CD4-positive, alpha-beta T cell treated with Interleukin-15 for 4 hours (primary cell): ENCODE results near the gene TRAM2.

Source experiments
- DNase-seq: peaks from one replicate; pipeline ENCODE4 v3.0.0-alpha.2; 2020; ENCODE audit warnings: low spot score

The TRAM2 gene

DNA sequence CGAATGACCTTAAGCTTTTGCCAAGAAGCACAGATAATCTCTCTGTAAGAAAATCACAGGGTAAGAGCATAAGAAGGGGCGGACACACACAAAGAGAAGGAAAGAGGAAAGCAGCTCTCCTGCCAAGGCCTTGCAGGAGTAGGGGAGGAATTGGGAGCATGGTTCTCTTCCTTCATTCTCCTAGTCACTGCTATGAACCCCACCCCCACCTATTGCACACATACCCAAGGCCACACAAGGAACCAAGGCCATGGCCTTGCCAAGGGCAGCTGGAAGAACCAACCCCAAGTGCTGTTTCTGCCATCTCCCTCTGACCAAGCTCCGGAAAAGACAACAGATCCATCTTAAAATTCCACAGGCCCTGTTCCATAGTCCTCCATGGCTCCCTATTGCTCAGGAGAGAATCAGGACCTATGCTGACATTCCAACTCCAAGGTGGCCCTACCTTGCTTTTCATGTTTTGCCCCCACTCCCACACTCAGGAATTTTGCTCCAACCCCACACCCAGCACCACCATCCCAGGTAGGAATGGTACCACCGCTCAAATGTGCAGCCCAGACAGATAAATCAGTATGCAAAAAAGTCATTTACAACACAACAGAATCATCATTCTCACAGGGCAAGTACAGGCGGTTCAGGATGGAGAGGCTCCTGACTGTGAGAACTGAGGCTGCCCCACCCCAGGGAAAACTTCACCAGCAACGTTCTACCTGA lies 31.3 kb downstream of the TRAM2 start:
- DNase-seq: no peak

DNA sequence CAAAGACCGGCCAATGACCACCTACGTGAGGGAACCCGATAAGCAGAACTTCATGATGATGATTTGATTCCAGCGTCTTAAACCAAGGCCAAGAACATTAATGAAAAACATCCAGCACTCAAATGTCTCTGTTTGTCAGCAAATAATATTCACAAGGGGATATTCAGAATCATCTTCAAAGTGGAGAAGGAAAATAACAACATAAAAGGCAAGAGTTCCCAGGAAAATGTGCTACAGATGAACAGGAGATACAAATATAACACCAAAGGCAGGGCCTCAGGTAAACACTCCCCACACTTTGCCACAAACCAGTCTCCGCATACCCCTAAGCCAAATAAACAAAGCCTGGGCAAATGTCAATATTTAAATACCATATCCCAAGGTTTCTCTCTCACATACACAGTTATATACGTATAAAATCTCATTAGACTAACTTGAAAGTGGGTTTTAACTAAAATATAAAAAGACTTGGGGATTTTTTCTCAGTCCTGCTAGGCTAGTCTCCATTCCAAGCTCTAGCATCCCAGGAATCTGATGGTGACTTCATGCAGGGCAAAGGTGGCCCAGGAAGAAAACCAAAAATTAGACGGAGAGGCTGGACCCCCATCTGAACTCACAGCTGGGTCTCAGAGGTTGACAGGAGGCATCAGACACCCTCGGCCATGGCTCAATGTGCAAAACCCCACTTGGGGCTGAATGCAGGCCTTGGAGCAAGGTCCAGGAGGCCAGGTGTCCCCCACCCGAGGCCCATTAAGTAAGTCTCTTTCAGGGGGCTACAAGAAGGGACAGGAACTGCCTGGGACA lies 32.1 kb downstream of the TRAM2 start:
- DNase-seq: no peak

DNA sequence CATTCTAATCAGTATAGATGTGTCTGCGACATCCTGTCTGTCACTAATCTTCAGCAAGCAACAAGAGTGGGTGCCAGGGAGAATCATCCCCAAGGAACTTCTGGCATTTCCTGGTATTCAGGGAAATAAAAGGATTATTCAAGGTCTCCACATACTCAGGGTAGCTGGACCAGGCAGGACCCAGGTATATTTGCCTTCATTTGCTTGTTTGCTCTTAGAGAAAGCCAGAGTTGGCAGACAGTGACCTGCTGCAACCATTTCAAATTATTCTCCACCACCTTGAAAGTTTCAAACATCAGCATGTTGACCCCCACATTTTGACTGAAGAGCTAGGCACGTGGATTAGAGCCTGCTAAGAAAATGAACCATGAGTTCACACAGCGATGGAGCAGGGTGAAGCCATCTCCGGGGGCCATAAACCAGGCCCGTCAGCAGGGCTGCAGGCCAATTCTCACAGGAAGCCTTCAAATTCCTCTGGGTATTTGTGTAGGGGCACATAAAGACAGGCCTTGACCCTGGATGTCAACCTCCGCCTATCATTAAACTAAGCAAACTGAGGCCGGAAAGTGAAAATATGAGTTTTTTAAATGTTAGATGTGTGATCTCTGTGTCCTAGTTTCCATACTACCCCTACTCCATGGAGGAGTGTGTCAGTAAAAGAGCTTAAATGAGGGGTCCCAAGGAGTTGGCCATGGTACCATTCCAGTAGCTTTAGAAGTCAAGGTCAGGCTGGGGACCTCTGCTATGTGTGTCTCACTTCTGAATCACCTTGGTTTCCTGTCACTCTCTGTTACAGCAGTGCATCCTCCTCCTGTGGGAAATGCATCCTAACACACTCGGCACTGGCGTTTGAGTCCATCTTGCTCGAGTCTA lies 32.9 kb downstream of the TRAM2 start:
- DNase-seq: no peak

DNA sequence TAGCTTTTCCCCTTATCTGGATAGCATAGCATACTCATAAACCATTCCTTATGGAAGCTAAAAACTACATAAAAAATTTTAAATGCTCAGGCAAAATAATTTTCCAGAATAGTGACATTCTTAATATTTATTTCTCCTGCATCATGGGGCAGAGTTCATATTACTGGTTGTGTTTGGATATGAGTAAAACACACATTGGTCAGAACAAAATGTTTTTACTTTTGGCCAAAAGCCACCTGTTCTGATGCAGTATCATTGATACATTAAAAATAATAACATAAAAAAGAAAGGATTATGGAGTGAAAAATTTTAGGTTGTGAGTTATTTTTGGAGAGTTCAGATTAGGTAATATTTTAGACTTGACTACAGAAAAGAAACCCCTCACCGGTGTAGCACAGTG lies 33.6 kb downstream of the TRAM2 start:
- no peak for DNase-seq

DNA sequence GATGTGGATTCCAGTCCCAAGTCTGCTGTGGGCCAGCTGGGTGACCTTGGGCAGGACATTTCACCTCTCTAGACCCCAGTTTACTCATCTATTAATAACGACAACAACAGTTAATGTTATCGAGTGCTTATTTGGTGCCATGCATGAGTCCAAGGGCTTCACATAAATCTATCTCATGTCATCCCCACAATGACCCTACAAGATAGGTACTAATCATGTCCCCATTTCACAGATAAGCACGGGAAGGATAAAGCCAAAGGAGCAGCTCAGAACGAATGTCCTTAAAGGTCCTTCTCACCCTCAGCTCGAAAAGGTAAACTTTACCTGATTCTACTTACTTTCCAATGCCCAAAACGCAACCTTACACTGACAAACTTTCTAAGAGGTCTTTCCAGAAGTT lies 35.7 kb downstream of the TRAM2 start:
- DNase-seq: no peak

DNA sequence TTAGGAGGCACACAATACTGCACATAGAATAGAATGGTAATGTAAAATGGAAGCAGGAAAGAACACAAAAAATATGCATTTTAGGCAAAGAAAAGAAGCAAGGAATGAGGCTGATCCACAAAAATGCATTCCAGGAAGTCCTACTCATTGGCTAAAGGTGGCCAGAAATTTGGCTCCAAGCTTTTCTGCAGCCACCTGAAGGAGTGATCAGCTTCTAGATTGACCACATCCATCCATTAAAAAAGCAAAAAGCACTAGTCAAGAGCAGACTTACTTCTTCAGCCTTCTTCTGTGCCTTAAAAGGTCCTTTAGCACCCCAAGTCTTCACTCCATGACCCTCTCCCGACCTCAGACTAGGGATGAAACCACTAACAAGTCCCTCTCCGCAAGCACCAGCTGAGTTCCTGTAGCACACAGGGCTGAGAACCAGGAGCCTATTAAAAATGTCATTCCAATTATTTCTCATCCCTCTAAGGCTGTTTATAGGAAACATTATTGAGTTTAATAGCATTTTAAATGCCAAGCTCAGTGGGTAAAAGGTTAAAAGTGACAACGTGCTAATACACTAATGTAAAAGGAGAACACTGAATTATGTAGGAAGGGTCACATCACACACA lies 36.5 kb downstream of the TRAM2 start:
- DNase-seq: no peak

DNA sequence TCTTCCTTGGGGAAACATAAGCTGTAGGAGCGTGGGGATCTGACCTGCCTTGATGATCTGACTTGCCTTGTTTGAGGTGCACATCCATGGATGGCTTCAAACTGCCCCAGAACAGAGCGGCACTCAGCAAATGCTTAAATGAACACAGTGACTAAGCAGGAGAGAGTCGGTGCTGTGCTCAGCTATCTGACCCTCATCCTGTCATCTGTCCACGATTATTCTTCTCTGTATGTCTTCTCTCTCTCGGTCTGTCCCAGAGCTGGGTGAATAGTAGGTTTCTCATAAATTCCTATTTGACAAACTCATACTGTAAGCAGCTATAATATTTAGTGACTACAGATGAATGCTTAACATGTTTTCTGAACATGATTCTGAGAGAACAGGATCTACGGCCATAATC lies 37.3 kb downstream of the TRAM2 start:
- no peak for DNase-seq

DNA sequence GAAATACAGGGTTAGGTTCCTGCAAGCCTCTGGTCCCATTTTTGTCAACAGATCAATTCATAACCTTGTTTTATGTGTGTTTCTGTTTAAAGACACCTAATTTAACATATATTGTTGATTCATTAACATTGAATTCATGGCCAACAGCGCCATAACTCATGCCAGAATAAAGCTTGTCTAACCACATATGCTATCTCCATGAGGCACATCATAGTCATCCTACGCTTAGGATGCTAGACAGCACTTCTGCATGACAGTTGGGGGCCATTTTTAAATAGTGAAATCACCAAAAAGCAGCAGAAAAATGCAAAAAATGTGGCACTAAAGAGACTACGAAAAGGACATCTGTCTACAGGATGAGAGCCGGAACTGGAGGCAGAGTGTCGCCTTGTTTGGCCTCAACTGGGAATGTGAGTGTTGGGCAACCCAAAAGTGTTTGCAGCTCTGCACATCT lies 37.9 kb downstream of the TRAM2 start:
- no peak for DNase-seq

DNA sequence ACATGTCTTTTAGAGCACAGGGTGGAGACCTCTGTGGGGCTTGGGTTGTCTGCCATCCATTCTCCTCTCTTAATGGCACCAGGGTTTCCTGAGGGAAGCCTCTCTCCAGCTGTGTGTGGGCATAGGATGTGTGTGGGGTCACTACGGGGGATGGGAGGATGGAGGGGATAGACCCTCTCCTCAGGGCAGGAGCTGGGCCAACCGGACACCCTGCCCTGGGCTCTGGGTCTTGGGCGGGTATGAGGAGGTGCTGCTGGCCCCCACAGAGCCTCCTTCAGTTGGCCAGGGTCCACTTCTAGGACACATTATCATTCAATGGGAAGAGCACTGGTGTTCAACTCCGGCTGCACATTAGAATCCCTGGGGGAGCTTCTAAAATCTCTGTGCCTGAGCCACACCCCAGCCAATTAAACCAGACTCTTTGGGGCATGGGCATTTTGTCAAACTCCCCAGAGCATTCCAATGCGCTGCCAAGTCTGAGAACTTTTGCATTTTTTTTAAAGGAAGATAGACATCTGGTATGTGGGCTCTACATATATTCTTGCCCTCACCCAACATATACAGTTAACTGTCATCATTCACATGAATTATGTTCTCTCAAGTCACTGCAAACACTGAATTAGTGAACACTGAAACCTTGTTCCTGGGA lies 38.5 kb downstream of the TRAM2 start:
- no peak for DNase-seq

DNA sequence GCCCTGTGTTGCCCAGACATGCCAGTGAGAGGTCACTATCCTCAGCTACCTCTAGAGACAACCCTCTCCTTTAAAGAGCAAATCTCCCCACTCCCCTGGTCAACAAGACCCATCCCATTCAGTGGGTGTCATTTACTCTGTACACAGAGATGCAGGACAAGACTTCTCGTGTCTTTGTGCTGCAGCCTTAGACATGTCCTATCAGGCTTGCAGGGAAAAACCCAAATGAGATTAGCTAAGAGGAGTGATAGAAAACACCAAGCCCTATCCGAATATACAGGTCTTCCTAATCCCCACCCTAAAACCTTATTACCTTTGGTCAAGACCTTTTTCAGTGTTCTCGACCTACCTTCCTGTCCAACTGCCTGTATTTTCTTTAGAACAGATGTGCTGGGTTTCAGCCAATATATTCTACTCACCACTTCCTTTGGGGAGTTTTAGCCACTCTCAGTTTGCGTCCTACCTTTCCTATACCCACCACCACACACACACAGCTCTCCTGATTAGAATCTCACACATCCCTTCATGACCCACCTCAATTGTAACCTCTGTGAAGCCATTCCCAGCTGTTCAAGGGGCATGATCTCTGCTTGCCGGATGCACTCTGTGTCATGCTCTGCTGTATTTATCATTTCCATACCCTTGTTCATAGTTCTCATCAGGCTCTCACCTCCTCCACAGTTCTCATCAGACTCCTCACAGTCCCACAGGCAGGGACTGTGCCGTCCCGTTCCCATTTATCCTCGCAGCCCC lies 39.7 kb downstream of the TRAM2 start:
- no peak for DNase-seq

DNA sequence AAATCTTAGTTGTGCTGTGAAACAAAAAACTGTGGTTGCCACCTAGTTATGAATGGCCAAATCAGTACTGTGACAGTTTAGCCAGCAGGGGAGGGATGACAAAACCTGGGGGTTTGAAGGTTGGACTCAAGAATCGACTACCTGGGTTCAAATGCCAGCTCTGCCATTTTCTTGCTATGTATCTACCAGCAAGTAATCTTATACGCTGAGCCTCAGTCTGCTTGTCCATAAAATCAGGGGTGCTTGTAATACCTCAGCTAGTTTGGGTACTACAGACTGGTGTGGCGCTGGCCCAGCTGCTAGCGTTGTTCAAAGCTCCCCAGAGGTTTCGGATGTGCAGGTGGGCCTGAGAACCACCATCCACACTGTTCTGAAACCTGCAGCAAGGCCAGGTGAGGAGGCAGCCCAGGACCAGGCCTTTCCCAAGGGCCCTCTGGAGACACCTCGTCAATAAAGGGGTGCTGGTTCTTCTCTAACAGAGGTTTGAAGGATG lies 40.4 kb downstream of the TRAM2 start:
- DNase-seq: no peak

DNA sequence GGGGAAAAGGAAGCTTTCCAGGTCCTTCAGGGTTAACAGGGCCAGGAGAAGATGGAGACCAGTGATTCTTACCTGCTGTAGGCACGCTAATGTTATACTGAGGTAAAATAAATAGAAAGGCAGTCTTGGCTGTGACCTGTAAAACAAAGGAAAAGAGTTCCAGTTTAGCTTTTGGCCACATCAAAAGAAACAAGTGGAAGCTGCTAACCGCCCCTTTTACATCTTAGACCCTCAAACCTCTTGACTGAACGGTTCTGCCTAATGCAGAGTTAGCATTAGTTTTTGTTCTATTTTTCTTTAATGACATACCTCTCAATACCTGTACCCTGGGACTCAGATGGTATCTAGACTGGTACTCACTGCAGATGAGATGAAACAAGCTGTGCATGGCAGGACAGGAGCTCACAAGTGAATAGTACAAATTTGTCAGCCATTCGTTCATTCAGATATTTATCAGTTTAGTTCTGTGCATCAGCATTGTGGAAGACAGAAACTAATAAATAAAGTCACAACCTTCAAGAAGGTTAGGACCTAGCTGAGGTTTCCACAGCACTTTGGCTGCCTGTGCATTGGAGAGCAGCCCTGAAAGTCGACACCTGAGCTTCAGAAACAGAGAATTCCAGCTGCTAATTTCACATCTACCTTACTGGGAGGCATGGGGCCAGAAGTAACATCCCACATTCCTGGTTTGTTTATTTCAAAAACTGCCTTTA lies 41.0 kb downstream of the TRAM2 start:
- DNase-seq: no peak

DNA sequence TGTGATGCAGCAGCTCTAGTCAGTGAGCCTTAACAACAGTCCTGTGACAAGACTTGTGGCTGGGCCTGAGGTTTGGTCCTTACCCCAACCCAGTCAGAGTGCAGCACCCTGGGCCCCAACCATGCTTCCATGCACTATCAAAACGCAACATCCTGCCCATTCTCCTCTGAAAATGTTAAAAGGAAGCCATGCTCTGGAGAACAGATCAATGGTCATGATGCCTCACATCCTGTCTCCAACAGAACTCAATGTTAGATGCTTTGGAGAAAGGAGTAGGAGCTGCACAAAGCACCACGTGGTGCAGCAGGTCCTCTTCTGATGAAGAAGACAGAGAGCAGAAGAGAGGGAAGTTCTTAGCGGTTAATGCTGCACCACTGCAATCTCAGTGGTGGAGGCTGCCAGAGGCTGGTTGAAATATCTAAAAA lies 41.9 kb downstream of the TRAM2 start:
- no peak for DNase-seq

DNA sequence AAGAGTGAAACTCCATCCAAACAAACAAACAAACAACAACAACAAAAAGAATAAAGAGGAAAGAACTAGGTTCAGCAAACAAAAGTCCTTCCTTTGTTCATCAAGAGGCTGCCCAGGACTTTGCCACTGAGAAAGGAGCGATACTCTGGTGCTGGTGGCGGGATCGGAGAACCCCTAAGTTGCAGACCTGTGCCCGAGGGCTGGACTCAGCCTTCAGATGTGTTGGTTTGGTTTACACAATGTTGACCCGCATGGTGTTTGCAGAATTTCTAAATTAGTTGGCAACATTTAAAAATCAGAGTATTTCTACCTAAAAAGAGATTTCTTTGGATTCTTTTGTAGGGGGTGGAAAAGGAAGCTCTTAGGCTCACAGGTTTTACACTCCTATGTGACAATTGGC lies 42.5 kb downstream of the TRAM2 start:
- no peak for DNase-seq

DNA sequence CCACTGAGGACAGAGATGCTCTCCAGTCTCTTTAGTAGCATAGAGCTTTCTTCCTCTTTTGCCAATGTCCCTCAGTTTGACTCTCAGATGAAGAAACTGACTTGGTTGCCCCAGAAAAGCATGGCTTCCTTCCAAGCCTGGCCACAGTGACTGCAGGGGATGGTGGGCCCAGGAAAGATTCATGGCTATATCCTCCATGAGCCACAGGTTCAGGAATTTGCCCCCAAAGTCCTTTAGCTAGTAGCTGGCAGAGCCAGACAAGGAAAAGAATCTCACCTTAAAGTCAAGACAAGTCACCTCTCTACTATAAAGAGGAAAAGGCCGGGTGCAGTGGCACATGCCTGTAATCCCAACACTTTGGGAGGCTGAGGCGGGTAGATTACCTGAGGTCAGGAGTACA lies 43.4 kb downstream of the TRAM2 start:
- no peak for DNase-seq

DNA sequence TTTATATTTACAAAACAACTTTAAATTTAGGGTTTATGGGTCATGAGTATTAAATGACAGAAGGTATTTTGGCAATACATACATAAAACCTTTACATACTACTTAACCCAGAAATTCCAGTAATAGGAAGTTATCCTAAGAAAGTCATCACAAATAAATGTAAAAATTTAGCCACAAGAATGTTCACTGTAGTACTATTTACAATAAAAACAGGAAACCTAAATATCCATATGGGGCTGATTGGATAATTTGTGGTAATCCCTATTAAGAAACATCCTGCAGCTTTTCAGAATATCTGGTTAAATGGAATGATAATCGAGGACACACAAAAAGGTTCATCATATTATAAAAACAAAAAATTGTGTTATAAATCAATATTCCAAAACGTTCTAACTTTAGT lies 44.4 kb downstream of the TRAM2 start:
- DNase-seq: no peak

DNA sequence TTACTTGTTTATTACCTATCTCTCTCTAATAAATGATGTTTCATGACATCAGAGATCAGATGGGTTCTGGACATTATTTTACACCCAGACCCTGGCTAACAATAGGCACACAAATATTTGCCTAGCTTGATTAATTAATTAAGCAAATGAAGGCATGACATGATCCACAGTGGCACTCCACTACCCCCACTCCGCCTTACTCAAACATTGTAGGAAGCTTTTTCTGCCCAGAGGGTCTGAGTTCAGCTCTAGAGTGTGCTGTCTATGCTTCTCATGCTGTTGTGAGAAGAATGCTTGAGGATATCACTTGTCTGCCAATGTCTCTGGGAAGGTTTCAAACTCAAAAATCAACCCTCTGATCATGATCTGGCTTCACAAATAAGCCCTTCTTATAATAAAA lies 45.0 kb downstream of the TRAM2 start:
- no peak for DNase-seq

DNA sequence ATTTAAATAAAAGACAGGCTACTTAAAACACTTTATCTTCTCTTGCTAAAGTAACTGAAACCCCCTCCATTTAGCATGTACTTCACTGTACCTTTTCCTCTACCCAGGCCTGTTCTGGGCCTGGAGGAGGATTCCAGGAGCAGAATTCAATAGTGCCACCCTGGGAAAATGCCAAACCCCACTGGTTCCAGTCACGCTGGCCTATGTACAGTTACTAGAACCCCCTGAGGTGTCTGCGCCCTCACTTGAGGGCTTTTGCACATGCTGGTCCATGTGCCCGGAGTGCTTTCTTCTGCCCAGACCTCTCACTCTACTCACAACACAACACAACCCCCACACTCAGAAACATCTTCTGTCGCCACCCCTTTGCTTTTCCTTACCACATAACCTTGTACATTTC lies 45.5 kb downstream of the TRAM2 start:
- no peak for DNase-seq

DNA sequence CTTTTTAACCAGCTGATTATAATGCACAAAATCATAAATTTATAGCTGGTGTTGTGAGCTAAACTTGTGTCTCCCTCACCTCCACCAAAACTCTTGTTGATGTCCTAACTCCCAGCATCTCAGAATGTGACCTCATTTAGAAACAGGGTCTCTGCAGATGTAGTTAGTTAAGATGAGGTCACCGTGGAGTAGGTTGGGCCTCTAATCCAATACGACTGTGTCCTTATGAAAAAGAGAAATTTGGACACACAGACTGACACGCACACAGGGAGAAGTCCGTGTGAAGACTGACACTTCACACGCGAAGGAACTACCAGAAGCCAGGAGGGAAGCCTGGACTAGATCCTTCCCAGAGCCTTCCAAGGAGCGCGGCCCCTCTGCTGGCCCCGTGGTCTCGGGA lies 46.5 kb downstream of the TRAM2 start:
- DNase-seq: no peak

DNA sequence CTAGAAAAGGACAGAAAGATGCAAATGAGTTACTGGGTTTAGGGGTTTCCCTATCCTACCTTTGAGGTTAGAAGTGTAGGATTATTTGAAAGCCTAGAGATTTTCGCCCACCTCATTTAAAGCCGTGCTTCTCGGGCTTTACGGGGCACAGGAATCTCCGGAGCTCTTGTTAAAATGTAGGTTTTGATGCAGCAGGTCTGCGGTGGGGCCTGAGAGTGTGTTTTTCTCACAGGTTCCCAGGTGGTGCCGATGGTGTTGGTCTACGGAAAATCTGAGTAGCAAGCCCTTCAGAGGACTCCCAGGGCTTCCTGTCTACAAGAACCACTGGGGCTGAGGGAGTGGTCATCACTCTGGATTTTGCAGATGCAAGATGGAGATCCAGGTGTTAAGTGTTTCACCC lies 47.5 kb downstream of the TRAM2 start:
- DNase-seq: no peak
